HG02981 (cell line): Measurements from ENCODE around the gene MAPKBP1.

Experiments used
- ATAC-seq: cut with Tn5 transposase; IDR thresholded peaks from one replicate; pipeline ENCODE4 v1.9.1; 2021; ENCODE audit warnings: mild to moderate bottlenecking, moderate library complexity; ENCODE audit not compliant: unreplicated experiment

Gene MAPKBP1

DNA sequence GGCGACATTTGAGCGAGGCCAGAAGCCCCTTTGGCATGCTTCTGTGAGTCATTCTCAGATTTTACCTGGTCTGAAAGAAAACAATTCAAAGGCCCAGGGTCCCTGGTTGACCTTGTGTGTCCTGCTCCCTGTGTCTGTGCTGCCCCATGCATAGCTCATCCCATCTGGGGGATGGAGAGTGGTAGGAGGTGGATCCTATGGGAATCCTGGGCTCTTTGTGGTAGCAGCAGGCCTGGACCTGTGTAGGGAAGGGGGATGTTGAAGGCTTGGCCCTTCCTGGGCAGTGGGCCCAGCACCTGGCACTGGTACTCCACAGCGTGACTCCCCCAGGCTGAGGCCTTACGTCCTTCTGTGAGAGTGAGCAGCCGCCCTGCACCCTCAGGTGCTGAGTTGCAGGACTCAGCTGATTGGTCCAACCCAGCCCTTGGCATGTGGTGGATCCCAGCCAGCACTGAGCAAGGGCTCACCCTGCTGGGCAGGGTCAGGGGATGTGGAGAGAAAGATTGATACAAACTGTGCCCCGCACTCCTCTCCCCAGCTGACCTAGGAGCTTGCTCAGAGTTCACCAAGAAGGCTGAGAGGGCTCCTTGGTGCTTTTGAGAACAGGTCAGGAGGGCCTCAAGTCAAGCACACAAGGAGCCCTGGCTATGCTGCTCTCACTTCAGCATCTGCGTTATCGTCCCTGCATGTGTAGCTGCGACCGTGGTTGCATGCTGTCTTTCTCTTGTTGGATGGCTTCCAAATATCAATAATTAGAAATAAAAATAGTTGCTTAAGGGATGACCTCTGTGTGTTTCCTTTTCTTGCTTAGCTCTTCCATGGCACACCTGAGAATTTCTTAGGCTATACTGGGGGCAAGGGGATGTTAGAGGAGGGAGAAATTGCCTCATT lies 32.3 kb downstream of the MAPKBP1 start:
- no peak for ATAC-seq

DNA sequence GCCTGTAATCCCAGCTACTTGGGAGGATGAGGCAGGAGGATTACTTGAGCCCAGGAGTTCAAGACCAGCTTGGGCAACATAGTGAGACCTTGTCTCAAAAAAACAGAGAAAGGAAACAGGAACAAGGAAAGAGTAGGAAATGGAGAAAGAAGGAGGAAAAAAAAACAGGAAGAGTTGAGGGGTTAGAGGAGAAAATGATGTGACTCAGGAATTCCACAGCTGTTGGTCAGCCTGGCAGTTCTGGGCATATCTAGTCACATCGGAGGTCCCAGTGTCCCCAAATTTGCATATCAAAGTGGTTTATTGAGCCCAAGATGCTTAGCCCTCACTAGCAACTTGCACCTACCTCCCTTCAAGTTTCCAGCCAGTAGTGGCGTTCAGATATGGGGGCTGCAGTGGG lies 34.8 kb downstream of the MAPKBP1 start:
- no peak for ATAC-seq

DNA sequence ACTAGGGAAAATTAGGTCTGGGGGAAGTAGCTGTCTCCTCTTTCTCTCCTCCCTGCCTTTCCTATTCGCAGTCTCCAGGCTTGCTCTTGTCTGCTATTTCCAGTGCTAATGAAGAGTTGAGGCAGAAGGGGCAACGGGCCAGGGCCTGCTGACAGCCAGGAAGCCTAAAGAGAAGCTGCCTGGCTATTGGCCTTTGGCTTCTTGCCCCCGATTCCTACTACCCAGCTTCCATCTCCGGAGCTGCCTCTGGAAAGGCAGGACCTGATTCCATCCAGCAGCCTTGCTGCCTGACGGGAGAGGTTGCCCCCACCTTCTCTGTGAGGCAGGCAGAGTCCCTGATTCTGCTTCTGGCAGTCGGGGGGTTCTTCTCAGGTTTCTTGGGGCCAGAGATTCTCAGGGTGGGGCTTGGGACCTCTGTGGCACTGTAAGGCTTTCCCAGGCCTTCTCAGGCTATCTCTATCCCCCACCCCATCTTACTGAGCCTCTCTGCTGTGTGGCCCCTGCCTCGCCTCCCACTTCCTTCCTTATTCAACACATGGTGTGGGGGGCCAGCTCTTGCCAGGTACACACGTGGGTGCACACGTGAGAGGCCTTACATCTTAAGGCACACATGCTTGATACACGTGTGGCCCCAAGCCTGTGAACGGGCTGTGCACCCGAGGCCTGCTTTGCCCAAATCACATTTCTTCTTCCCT lies 35.4 kb downstream of the MAPKBP1 start:
- ATAC-seq: no peak

DNA sequence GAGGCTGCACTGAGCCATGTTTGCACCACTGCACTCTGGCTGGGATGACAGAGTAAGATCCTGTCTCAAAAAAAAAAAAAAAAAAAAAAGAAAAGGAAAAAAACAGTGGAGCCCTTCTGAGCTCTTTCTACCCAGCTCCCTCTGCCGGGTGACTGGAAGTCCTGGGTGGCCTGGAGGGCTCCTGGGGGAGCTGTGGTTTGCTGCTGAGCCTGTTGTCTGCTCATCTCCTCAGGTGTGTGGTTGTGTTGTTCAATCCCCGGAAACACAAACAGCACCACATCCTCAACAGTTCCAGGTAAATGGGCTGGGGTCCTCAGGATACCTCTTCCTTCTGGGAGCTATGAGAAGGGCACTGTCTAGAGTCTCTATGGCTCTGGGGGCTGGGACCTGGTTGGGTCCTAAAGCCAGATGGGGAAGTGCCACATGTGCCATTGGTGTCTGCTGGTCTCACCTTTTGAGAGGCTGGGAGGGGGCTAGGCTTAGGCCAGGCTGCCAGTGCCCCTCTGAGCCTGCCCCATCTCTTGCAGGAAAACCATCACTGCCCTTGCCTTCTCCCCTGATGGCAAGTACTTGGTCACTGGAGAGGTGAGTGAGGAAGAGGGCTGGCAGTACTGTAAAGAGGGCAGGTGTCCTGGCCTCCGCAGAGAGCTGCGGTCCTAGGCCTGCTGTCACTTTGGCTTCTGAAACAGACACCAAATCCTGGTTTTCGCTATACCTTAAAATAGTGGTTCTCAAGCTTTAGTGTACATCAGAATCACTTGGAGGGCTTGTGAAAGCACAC lies 36.6 kb downstream of the MAPKBP1 start:
- ATAC-seq: no peak

DNA sequence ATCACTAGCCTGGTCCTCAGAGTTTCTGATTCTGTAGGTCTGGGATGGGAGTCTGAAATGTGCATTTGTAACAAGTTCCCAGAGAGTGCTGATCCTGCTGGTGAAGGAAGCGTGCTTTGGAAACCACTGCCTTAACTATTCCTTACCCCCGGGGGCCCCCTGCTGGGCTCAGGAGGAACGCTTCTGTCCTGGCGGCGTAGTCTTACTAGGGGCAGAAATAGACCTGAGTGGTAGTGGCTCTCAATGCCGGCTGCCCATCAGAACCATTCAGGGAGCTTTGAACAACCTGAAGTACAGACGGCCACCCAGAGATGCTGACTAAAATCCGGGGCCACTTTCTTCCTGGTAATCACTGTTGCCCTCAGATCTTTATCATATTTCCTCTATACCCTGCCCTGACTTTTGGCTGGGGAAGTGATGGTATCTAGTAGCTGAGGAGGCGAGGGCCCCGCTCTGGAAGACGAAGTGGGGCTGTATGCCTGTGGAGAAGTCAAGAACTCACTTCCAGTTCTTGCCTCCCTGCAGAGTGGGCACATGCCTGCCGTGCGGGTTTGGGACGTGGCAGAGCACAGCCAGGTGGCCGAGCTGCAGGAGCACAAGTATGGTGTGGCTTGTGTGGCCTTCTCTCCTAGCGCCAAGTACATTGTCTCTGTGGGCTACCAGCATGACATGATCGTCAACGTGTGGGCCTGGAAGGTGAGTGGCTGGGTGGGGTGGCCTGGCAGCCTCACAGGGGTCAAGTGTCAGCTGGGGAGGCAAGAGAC lies 37.3 kb downstream of the MAPKBP1 start:
- ATAC-seq: no peak

DNA sequence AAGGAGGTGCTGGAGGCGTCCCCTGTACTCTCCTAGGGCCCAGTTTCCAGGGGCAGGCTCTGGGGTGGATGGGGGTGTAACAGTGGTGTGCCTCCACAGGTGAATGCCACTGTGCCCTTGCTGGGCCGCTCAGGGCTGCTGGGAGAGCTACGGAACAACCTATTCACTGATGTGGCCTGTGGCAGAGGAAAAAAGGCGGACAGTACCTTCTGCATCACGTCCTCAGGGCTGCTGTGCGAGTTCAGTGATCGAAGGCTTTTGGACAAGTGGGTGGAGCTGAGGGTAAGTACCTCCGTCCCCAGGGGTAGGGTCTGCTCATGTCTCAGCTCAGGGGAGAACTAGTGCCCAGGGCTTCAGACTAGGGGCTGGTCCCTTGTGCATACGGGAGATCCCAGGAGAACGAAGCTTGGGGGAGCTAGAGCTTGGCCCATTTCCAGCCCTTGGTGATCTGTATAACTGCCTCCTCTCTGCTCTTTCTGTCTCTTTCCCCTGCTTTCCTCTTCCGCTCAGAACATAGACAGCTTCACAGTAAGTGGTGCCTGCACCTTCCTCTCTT lies 38.6 kb downstream of the MAPKBP1 start:
- ATAC-seq: no peak

DNA sequence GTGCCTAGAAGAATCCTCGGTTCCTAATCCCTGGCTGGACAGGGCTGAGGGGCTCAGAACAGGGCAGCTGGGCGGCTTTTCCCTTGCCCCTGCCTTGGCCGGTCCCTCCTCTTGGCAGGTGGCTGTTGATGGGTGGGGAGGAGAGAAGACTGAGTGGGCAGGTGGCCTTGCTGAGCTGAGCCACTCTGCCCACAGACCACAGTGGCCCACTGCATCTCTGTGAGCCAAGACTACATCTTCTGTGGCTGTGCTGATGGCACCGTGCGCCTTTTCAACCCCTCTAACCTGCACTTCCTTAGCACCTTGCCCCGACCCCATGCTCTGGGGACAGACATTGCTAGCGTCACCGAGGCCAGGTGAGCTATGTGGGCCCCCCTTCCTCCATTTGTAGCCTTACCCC lies 39.1 kb downstream of the MAPKBP1 start:
- no peak for ATAC-seq

DNA sequence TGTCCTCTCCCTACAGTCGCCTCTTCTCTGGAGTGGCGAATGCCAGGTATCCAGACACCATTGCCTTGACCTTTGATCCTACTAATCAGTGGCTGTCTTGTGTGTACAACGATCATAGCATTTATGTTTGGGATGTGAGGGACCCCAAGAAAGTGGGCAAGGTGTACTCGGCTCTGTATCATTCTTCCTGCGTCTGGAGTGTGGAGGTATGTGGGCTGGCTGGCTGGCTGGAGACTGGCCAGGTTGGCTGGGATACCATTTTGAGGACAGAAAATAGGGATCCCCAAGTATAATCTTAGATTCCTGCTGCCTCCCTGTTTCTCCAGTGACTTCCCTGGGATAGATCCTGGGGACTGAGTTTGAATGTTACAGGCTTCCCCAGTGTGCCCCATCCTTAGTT lies 40.2 kb downstream of the MAPKBP1 start:
- ATAC-seq: no peak

DNA sequence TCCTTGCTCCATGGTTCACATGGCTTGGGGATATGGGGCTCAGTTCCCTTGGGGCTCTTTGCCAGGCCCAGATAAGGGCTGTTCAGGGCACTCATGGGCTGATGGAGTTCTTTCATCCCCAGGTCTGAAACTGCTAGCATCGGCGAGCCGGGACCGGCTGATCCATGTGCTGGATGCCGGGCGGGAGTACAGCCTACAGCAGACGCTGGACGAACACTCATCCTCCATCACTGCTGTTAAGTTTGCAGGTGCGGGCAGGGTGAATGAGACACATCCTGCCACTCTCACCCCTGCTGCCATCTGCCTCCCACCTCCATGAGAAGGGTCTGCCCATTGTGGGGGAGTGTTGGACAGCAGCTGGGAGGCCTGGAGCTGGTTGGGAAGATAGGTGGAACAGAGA lies 42.5 kb downstream of the MAPKBP1 start:
- no peak for ATAC-seq

DNA sequence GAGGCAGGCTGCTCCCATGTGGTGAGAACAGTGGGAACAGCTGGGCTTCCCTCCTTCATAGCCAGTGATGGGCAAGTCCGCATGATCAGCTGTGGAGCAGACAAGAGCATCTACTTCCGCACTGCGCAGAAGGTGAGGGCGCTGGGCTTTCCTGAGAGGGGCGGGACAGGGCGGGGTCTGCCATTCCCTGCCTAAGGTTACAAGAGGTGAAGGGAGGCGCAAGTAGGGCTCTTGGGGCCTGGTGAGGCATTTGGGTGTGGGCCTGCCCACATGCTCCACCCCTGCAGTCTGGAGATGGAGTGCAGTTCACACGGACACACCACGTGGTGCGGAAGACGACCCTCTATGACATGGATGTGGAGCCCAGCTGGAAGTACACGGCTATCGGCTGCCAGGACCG lies 43.0 kb downstream of the MAPKBP1 start:
- no peak for ATAC-seq

DNA sequence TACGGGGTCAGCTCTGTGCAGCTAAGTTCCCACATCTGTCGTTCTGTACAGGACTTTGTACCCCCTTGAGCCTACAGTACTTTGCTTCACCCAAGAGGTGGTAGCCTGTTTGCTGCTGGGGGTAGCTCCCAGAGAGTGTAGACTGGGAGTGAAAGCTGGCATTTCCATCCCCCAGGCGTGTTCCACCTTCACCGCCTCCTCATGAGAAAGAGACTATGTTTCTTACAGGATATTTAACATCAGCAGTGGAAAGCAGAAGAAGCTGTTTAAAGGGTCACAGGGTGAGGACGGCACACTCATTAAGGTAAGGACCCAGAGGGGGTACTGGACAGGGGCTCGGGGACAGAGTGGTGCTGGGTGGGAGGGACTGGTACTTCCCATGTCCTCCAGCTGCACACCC lies 43.5 kb downstream of the MAPKBP1 start:
- no peak for ATAC-seq

DNA sequence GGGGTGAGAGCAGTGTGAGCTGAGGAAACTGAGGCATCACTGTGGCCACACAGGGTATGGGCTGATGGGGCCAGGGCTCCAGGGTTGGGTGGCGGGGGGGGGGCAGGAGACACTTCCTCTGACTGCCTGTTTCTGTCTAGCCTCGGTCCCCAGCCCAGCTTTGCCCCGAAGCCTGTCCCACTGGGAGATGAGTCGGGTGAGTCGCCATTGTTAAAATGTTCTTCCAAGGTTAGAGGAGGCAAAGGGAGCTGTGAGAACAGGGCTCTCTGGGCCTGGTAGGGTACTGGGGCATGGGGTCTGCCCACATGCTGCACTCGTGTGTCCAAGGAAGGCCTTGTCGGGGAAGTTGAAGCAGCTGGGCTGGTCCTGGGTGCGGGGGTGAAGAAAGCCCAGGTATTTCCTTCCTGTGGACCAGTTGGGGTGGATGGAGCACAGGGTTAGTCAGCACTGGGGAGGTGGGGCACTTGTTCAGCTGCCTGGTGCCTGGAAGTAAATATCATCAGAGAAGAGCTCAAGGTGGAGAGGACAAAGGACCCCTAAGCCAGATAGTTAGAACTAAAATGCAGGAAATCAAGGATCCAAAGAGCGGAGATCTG lies 45.3 kb downstream of the MAPKBP1 start:
- no peak for ATAC-seq

DNA sequence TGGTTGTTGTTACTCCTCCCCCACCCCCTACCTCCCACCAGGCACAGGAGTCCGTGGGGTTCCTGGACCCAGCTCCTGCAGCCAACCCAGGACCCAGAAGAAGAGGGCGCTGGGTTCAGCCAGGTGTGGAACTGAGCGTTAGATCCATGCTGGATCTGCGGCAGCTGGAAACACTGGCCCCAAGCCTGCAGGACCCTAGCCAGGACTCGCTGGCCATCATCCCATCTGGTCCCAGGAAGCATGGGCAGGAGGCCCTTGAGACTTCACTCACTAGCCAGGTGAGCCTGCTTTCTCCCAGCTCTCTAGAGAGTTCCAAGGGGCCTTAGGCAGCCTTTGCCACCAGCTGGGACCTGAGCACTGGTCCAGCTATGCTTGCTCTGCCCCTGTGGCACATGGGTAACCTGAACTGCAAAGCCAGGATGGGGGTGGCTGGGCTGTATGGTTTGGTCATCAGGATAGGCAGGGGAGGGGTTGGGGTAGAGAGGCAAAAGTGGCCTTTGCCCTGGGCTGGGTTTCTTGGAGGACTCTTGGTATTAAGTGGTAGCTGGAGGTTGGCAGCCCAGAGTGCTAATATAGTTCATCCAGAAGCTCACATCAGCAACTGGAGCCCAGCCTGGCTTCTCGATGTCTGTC lies 46.6 kb downstream of the MAPKBP1 start:
- no peak for ATAC-seq

DNA sequence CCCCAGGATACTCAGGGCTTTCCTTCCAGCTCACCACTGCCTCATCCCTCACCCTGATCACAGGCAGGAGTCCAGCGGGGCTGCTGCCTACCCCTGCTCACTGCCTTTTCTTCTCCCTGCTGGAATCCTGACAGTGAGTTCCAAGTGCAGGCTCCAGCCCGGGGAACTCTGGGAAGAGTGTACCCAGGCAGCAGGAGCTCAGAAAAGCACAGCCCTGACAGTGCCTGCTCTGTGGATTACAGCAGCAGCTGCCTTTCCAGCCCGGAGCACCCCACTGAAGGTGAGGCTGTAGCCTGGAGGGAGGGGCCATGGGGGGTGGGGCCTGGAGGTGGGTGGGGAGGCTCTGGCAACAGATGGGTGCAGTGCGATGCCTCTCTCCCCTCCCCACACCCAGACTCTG lies 47.5 kb downstream of the MAPKBP1 start:
- no peak for ATAC-seq

DNA sequence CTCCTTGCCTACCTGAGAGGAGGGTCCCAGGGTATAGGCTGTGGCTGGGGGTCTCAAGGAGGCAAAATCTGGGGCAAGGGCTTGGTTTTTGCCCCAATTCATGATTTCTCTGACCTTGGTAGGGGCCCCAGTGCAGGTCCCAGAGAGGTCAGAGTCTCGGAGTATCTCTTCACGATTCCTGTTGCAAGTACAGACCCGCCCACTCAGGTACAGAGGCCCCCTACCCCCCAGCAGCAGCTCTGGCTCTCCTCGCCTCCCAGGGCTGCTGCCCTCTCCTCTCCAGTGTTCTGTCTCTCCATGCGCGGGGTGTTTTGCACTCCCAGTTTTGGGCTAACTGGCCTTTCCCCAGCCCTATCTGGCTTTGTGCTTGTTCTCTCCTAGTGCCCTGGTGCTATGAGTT lies 48.2 kb downstream of the MAPKBP1 start:
- no peak for ATAC-seq

DNA sequence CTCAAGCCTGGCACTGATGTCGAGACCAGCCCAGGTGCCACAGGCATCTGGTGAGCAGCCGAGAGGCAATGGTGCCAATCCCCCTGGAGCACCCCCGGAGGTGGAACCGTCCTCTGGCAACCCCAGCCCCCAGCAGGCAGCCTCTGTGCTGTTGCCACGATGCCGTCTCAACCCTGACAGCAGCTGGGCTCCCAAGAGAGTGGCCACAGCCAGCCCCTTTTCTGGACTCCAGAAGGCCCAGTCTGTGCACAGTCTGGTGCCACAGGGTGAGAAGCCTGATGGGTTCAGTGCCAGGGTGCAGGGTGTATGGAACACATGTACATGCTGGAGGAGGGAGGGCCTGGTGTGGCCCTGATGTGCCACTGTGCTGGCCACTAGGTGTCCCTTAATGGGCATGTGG lies 48.7 kb downstream of the MAPKBP1 start:
- no peak for ATAC-seq

DNA sequence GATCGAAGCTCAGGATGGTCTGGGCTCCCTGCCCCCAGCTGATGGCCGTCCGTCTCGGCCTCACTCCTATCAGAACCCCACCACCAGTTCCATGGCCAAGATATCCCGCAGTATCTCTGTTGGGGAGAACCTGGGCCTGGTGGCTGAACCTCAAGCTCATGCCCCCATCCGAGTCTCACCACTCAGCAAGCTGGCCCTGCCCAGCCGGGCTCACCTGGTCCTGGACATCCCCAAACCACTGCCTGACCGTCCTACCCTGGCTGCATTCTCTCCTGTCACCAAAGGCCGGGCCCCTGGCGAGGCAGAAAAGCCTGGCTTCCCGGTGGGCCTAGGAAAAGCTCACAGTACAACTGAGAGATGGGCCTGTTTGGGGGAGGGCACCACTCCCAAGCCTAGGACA lies 49.2 kb downstream of the MAPKBP1 start:
- no peak for ATAC-seq

DNA sequence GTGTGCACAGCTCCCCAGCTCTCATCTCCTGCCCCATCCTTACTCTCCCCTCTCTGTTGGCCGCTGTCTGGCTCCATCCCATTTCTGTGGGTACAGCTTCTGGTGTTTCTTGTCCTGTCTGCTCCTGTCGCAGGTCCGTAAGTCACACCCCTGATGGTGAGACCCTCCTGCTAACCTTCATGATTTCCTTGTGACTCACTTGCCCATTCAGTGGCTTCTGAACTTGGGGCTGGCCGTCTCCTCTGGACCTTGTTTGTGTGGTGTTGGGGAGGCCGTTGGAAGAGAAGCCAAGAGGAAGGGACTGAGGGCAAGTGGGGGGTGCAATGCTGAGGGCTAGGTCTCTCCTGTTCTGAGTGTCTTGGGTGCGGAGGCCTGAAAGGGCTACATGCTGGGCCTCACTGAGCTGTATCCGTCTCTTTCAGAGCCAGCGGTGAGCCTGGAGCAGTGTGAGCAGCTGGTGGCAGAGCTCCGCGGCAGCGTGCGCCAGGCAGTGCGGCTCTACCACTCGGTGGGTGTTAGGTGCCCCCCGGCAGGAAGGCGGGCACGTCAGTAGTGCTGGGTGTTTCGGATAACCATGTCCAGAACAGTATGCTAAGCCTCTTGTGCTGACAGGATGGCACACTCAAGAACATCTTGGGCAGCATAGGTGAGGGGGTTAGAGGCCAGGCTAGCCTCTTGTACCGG lies 49.9 kb downstream of the MAPKBP1 start:
- no peak for ATAC-seq

DNA sequence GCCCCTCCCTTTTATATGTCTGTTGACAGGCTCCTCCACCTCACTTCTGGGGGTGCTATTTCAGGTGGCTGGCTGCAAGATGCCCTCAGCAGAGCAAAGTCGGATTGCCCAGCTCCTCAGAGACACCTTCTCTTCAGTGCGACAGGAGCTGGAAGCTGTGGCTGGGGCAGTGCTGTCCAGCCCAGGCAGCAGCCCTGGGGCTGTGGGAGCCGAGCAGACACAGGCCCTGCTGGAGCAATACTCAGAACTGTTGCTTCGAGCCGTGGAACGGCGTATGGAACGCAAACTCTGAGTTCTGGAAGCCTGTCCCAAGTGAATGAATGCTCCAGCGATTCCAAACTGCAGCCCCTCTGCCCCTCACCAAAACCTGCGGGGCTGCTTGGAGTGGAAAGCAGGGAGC lies 50.9 kb downstream of the MAPKBP1 start:
- ATAC-seq: no peak
